Body of pancreas (tissue), 4 donors: ENCODE measurements around the gene MINK1. TPM values are rescaled to one million over a fixed set of nuclear protein-coding genes. Genes with fewer than 3 reads are reported as not detected.
"Not testable (repeated sequence)": the region's sequence is repeated elsewhere in the genome, so short reads cannot be mapped to it uniquely, and the experiment has no call there.

Experiments used
- ATAC-seq: fragments of 150-250 bp; one replicate; pipeline ENCODE4 v1.9.1; 2016
- DNase-seq, 4 donors: peaks; one replicate each; pipeline ENCODE4 v3.0.0-alpha.2; 2019
- H3K27ac ChIP-seq, 4 donors: fragments of 200-600 bp; sonication (generic); 1 replicate in 3 of 4; 2 replicates in 1 of 4; pipeline versions ENCODE4 v1.5.1 to v1.6.1; 2016 to 2019; ENCODE audit warnings: mild to moderate bottlenecking in 1 of 4, mixed read lengths in 1 of 4, moderate library complexity in 1 of 4
- H3K27me3 ChIP-seq, 2 donors: fragments of 200-600 bp; sonication (generic); one replicate each; pipeline ENCODE4 v1.6.0; 2016; ENCODE audit warnings: mild to moderate bottlenecking in 1 of 2
- H3K36me3 ChIP-seq, 2 donors: fragments of 200-600 bp; sonication (generic); replicated peaks in 1 of 2; 2 replicates each; pipeline ENCODE4 v1.5.1; 2016; ENCODE audit warnings: low read depth in 2 of 2; ENCODE audit not compliant: insufficient read depth in 1 of 2
- H3K4me1 ChIP-seq: fragments of 200-600 bp; sonication (generic); one replicate; pipeline ENCODE4 v1.6.0; 2016
- H3K4me3 ChIP-seq, 2 donors: fragments of 200-600 bp; sonication (generic); 1 replicate in 1 of 2; 2 replicates in 1 of 2; pipeline ENCODE4 v1.5.1; 2016 to 2019
- H3K9me3 ChIP-seq, 3 donors: fragments of 200-600 bp; sonication (generic); 1 replicate in 2 of 3; 2 replicates in 1 of 3; pipeline ENCODE4 v1.5.1; 2016
- CTCF ChIP-seq, 7 experiments: fragments of 450-650 bp in 4 of 7; fragments of 200-600 bp in 3 of 7; sonication (generic) in 3 of 7; IDR thresholded peaks; one replicate each; pipeline ENCODE4 v1.5.1; 2016 to 2019; ENCODE audit warnings: antibody characterized with exemption in 7 of 7
- POLR2A ChIP-seq, 3 donors: fragments of 450-650 bp; IDR thresholded peaks; one replicate each; pipeline ENCODE4 v1.6.1; 2016; ENCODE audit warnings: antibody characterized with exemption in 3 of 3, mild to moderate bottlenecking in 2 of 3
- WGBS, 2 donors: methylation state at CpG; one replicate each; pipeline ENCODE4 v1.1.5; 2017; 5-methylcytosine and 5-hydroxymethylcytosine counted together
- intact Hi-C: fragments of 100-400 bp; cut with DNase I; formaldehyde crosslinking; loops from one replicate; pipeline ENCODE4 v1.15.1; 2023
- total RNA-seq, 2 donors: library from RNA; depleted of rRNA; stranded (reverse); fragments of >200 nt; gene quantifications; one replicate each; pipeline ENCODE4 v1.1.0, GENCODE V29; 2016

MINK1 gene
- total RNA-seq, 2 donors from 2014 or later, result 32.7 to 66.6 TPM

GRCh38 chr17:4908711-4909496, 75.8 kb downstream of the MINK1 start:
- Histone ChIP-seq H3K4me3 (no peak overlapping the region), H3K36me3 (no peaks in the 10 kb centered on the region), H3K9me3 (no peaks in the 10 kb centered on the region), H3K4me1 (peaks cover 12% of the 10 kb centered on the region), H3K27ac (peak overlapping the region in 3 of 4 donors; percentile 21 to 61 (median 59)), H3K27me3 (no peaks in the 10 kb centered on the region)
- ATAC-seq, result peak; percentile 98
- intact Hi-C loops, result no loop called here
- TF ChIP-seq POLR2A (IDR thresholded peaks at IDR 0.05) (peak in 2 of 3 donors; percentile 23 to 28), CTCF (IDR thresholded peaks at IDR 0.05) (peak; percentile 71 to 96 (median 94))
- DNase-seq, result peak; percentile 90 to 94 (median 94)
- WGBS, 2 donors, result 18 to 29% methylated on average over 9 to 20 of the region's 20 CpGs

- peak overlapping the region in 2 of 4 donors; percentile 9 to 44 for H3K27ac ChIP-seq
These were observed 80.9 kb downstream of the MINK1 start for GRCh38 chr17:4913994-4914393.

GRCh38 chr17:4914551-4914950, 81.4 kb downstream of the MINK1 start:
- H3K36me3 ChIP-seq, H3K27me3 ChIP-seq, H3K4me1 ChIP-seq, H3K4me3 ChIP-seq, H3K9me3 ChIP-seq, ATAC-seq, DNase-seq: not testable (repeated sequence)
- WGBS, 2 donors, result 69 to 78% methylated on average over 4 of the region's 4 CpGs
- H3K27ac ChIP-seq, result peak overlapping the region in 2 of 4 donors; percentile 9 to 44
- intact Hi-C loops, result loop anchor here (10.0 kb wide), 1 partner anchor 150 kb away; no protein-coding TSS in a partner anchor

More at GRCh38 chr17:4913994-4914393, 80.9 kb downstream of the MINK1 start:
- no peaks in the 10 kb centered on the region for H3K9me3 ChIP-seq
- H3K4me3 ChIP-seq, result no peak overlapping the region
- peaks cover 7% of the 10 kb centered on the region for H3K4me1 ChIP-seq
- ATAC-seq, result peak; percentile 16
- H3K27me3 ChIP-seq, result no peaks in the 10 kb centered on the region
- no peaks in the 10 kb centered on the region for H3K36me3 ChIP-seq
- 20 to 44% methylated on average over 1 of the region's 1 CpG for WGBS, 2 donors
- TF ChIP-seq CTCF (IDR thresholded peaks at IDR 0.05), result peak in 1 of 7 experiments; percentile 4
- TF ChIP-seq POLR2A (IDR thresholded peaks at IDR 0.05), result no peak
- no peak for DNase-seq
- intact Hi-C loops, result loop anchor here (10.0 kb wide), 1 partner anchor 151 kb away; no protein-coding TSS in a partner anchor

GRCh38 chr17:4919511-4920047, 86.4 kb downstream of the MINK1 start:
- ATAC-seq, result no peak
- no peak for DNase-seq

GRCh38 chr17:4920351-4921048, 87.4 kb downstream of the MINK1 start:
- no peaks in the 10 kb centered on the region for H3K9me3 ChIP-seq
- H3K27ac ChIP-seq, result no peak overlapping the region
- DNase-seq (peak in 1 of 4 donors; percentile 50), ATAC-seq (no peak)
- TF ChIP-seq CTCF (IDR thresholded peaks at IDR 0.05), result no peak
- no peak for TF ChIP-seq POLR2A (IDR thresholded peaks at IDR 0.05)
- no peaks in the 10 kb centered on the region for H3K36me3 ChIP-seq
- intact Hi-C loops, result no loop called here
- H3K4me1 ChIP-seq, result no peaks in the 10 kb centered on the region
- H3K27me3 ChIP-seq, result no peaks in the 10 kb centered on the region
- H3K4me3 ChIP-seq, result no peak overlapping the region
- 78 to 84% methylated on average over 10 of the region's 10 CpGs for WGBS, 2 donors

More at GRCh38 chr17:4919511-4920047, 86.4 kb downstream of the MINK1 start:
- intact Hi-C loops, result loop anchor here (10.0 kb wide), 1 partner anchor 145 kb away; no protein-coding TSS in a partner anchor
- H3K4me1 ChIP-seq, result no peaks in the 10 kb centered on the region
- no peaks in the 10 kb centered on the region for H3K9me3 ChIP-seq
- no peaks in the 10 kb centered on the region for H3K27me3 ChIP-seq
- TF ChIP-seq POLR2A (IDR thresholded peaks at IDR 0.05), result no peak
- no peak overlapping the region for H3K27ac ChIP-seq
- H3K36me3 ChIP-seq, result no peaks in the 10 kb centered on the region
- H3K4me3 ChIP-seq, result no peak overlapping the region
- WGBS, 2 donors, result 68 to 73% methylated on average over 8 of the region's 8 CpGs
